HG02884 (cell line): Measurements from ENCODE around the gene ULK4.
A peak's percentile ranks its signal among the peaks of the same experiment; 100 is the strongest.
"Not testable (repeated sequence)": the region's sequence is repeated elsewhere in the genome, so short reads cannot be mapped to it uniquely, and the experiment has no call there.

ENCODE experiments used
- ATAC-seq: cut with Tn5 transposase; IDR thresholded peaks from one replicate; pipeline ENCODE4 v1.9.1; 2021; ENCODE audit warnings: mild to moderate bottlenecking, moderate library complexity; ENCODE audit not compliant: unreplicated experiment

The ULK4 gene

GRCh38 chr3:41874022-41874421 lies 87.9 kb downstream of the ULK4 start:
- no peak for ATAC-seq

- ATAC-seq, result no peak
These were observed 89.7 kb downstream of the ULK4 start for GRCh38 chr3:41872157-41872556.

- ATAC-seq, result no peak
These were observed 94.4 kb downstream of the ULK4 start for GRCh38 chr3:41867533-41867932.

- ATAC-seq, result no peak
These were observed 95.6 kb downstream of the ULK4 start for GRCh38 chr3:41866298-41866697.

- no peak for ATAC-seq
These were observed 98.9 kb downstream of the ULK4 start for GRCh38 chr3:41863024-41863423.

GRCh38 chr3:41860489-41860888 lies 101.4 kb downstream of the ULK4 start:
- ATAC-seq, result not testable (repeated sequence)

GRCh38 chr3:41854956-41855355 lies 106.9 kb downstream of the ULK4 start:
- ATAC-seq, result no peak

GRCh38 chr3:41853540-41854196 lies 108.2 kb downstream of the ULK4 start:
- ATAC-seq, result no peak

GRCh38 chr3:41848753-41849574 lies 112.9 kb downstream of the ULK4 start:
- ATAC-seq, result no peak

- ATAC-seq, result no peak
These were observed 114.2 kb downstream of the ULK4 start for GRCh38 chr3:41847679-41848078.

- peak; percentile 57 for ATAC-seq
These were observed 115.1 kb downstream of the ULK4 start for GRCh38 chr3:41846850-41847249.

GRCh38 chr3:41845826-41846225 lies 116.1 kb downstream of the ULK4 start:
- ATAC-seq, result no peak

- not testable (repeated sequence) for ATAC-seq
These were observed 117.6 kb downstream of the ULK4 start for GRCh38 chr3:41844256-41844655.

GRCh38 chr3:41840936-41841668 lies 120.8 kb downstream of the ULK4 start:
- ATAC-seq, result not testable (repeated sequence)

GRCh38 chr3:41836360-41837134 lies 125.4 kb downstream of the ULK4 start:
- peak; percentile 89 for ATAC-seq

GRCh38 chr3:41833628-41834027 lies 128.3 kb downstream of the ULK4 start:
- ATAC-seq, result no peak

GRCh38 chr3:41819236-41819635 lies 142.7 kb downstream of the ULK4 start:
- no peak for ATAC-seq

GRCh38 chr3:41808618-41809017 lies 153.3 kb downstream of the ULK4 start:
- no peak for ATAC-seq

GRCh38 chr3:41808152-41808551 lies 153.8 kb downstream of the ULK4 start:
- ATAC-seq, result no peak

GRCh38 chr3:41794748-41795589 lies 166.9 kb downstream of the ULK4 start:
- no peak for ATAC-seq
